MM.1S (cell line): Measurements from ENCODE around the gene PON2.
A peak's percentile ranks its signal among the peaks of the same experiment; 100 is the strongest.

Source experiments
- DNase-seq: peaks from one replicate; pipeline ENCODE4 v3.0.0-alpha.2; 2015
- H2AFZ ChIP-seq: fragments of 300-600 bp; sonication (generic); 2 replicates; pipeline ENCODE4 v1.6.0; 2016; ENCODE audit warnings: antibody characterized with exemption, low read length
- H3F3A ChIP-seq: fragments of 300-600 bp; sonication (generic); 2 replicates; pipeline ENCODE4 v1.6.1; 2016; ENCODE audit warnings: mild to moderate bottlenecking, antibody characterized with exemption, low read length, moderate library complexity, mixed read lengths; ENCODE audit not compliant: insufficient read depth
- H3K27ac ChIP-seq: fragments of 300-600 bp; sonication (generic); 2 replicates; pipeline ENCODE4 v1.5.1; 2016; ENCODE audit warnings: mild to moderate bottlenecking, low read length
- H3K27me3 ChIP-seq: fragments of 300-600 bp; sonication (generic); replicated peaks from 2 replicates; pipeline ENCODE4 v1.6.0; 2016; ENCODE audit warnings: low read length; ENCODE audit not compliant: insufficient read depth
- H3K36me3 ChIP-seq: fragments of 300-600 bp; sonication (generic); replicated peaks from 2 replicates; pipeline ENCODE4 v1.6.1; 2016; ENCODE audit warnings: mild to moderate bottlenecking, low read length, mixed read lengths; ENCODE audit not compliant: insufficient read depth
- H3K4me1 ChIP-seq: fragments of 300-600 bp; sonication (generic); 2 replicates; pipeline ENCODE4 v1.6.1; 2016; ENCODE audit warnings: low read length, mixed read lengths
- H3K4me2 ChIP-seq: fragments of 300-600 bp; sonication (generic); 2 replicates; pipeline ENCODE4 v1.6.0; 2016; ENCODE audit warnings: low read depth, low read length
- H3K4me3 ChIP-seq: fragments of 300-600 bp; sonication (generic); 2 replicates; pipeline ENCODE4 v1.5.1; 2016; ENCODE audit warnings: low read length, mixed read lengths
- H3K79me2 ChIP-seq: fragments of 300-600 bp; sonication (generic); 2 replicates; pipeline ENCODE4 v1.6.1; 2016; ENCODE audit warnings: mixed run types, low read length, mixed read lengths
- H3K9ac ChIP-seq: fragments of 300-600 bp; sonication (generic); 2 replicates; pipeline ENCODE4 v1.6.1; 2016; ENCODE audit warnings: low read length, mixed read lengths
- H3K9me2 ChIP-seq: fragments of 300-600 bp; sonication (generic); replicated peaks from 2 replicates; pipeline ENCODE4 v1.6.1; 2016; ENCODE audit warnings: mild to moderate bottlenecking, low read length, mixed read lengths; ENCODE audit not compliant: insufficient read depth
- H3K9me3 ChIP-seq: fragments of 300-600 bp; sonication (generic); replicated peaks from 2 replicates; pipeline ENCODE4 v1.6.1; 2016; ENCODE audit warnings: mild to moderate bottlenecking, low read length, mixed read lengths; ENCODE audit not compliant: insufficient read depth
- H4K20me1 ChIP-seq: fragments of 300-600 bp; sonication (generic); 2 replicates; pipeline ENCODE4 v1.6.1; 2016; ENCODE audit warnings: mild to moderate bottlenecking, low read length, moderate library complexity, mixed read lengths; ENCODE audit not compliant: insufficient read depth
- EZH2 ChIP-seq: fragments of 300-600 bp; sonication (generic); optimal IDR thresholded peaks from 2 replicates; pipeline ENCODE3; 2017; ENCODE audit warnings: low read depth, mild to moderate bottlenecking, antibody characterized with exemption, low read length, mixed read lengths
- EZH2phosphoT487 ChIP-seq: fragments of 300-600 bp; sonication (generic); IDR thresholded peaks from 2 replicates; pipeline ENCODE4 v1.6.1; 2018; ENCODE audit warnings: antibody characterized with exemption, low read length
- TF ChIP-seq, protein P1 (sequence below): fragments of 300-600 bp; sonication (generic); IDR thresholded peaks from 2 replicates; pipeline ENCODE4 v1.5.1; 2016; ENCODE audit warnings: antibody characterized with exemption, low read length, mixed read lengths

The PON2 gene

GRCh38 chr7:95471071-95471470, 36.2 kb upstream of the PON2 start:
- H3K27me3 ChIP-seq = no peaks in the 10 kb centered on the region
- no peaks in the 10 kb centered on the region for H3K9me3 ChIP-seq
- H3K9ac ChIP-seq = peak overlapping the region; percentile 6; the same call in 1 of the 2 replicates
- peaks cover 4% of the 10 kb centered on the region for H3F3A ChIP-seq
- peak overlapping the region; percentile 19; the same call in 1 of the 2 replicates for H3K4me3 ChIP-seq
- peak overlapping the region; percentile 47 for H2AFZ ChIP-seq
- H3K9me2 ChIP-seq = no peaks in the 10 kb centered on the region
- no peaks in the 10 kb centered on the region for H4K20me1 ChIP-seq
- H3K36me3 ChIP-seq = no peaks in the 10 kb centered on the region
- no peak for DNase-seq
- H3K27ac ChIP-seq = peak overlapping the region; percentile 39; the same call in 1 of the 2 replicates
- H3K4me1 ChIP-seq = peaks cover 18% of the 10 kb centered on the region
- TF ChIP-seq EZH2 = no peak
- TF ChIP-seq, protein P1, sequence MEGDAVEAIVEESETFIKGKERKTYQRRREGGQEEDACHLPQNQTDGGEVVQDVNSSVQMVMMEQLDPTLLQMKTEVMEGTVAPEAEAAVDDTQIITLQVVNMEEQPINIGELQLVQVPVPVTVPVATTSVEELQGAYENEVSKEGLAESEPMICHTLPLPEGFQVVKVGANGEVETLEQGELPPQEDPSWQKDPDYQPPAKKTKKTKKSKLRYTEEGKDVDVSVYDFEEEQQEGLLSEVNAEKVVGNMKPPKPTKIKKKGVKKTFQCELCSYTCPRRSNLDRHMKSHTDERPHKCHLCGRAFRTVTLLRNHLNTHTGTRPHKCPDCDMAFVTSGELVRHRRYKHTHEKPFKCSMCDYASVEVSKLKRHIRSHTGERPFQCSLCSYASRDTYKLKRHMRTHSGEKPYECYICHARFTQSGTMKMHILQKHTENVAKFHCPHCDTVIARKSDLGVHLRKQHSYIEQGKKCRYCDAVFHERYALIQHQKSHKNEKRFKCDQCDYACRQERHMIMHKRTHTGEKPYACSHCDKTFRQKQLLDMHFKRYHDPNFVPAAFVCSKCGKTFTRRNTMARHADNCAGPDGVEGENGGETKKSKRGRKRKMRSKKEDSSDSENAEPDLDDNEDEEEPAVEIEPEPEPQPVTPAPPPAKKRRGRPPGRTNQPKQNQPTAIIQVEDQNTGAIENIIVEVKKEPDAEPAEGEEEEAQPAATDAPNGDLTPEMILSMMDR = no peak
- TF ChIP-seq EZH2phosphoT487 = no peak
- H3K79me2 ChIP-seq = no peaks in the 10 kb centered on the region
- peak overlapping the region; percentile 57 for H3K4me2 ChIP-seq

DNA sequence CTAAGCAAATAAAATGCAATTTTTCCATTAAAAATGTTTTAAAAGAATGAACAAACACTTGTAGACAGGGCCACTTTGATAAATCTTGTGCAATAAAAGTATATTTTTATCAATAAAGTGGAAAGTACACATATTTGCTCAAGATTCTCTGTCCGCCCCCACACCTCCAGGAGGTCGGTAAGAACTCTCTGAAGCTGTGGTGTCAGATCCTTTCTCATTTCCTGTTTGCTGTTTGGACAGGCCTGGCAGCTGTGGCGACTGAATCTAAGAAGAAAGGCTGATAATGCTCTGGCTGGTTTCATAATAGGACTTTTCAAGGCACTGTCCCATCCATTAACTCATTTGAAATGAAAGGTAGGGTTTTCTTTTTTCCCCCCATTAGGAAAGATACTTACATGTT, 35.6 kb upstream of the PON2 start:
- Histone ChIP-seq H3K79me2 (no peaks in the 10 kb centered on the region), H3K27me3 (no peaks in the 10 kb centered on the region), H3K36me3 (no peaks in the 10 kb centered on the region), H2AFZ (peak overlapping the region; percentile 47; the same call in 1 of the 2 replicates), H3K4me3 (peak overlapping the region; percentile 19; the same call in 1 of the 2 replicates), H3K9me3 (no peaks in the 10 kb centered on the region), H3K9ac (peak overlapping the region; percentile 6; the same call in 1 of the 2 replicates), H4K20me1 (no peaks in the 10 kb centered on the region), H3F3A (peaks cover 4% of the 10 kb centered on the region), H3K9me2 (no peaks in the 10 kb centered on the region), H3K27ac (peak overlapping the region; percentile 39; the same call in 1 of the 2 replicates), H3K4me2 (peak overlapping the region; percentile 57), H3K4me1 (peaks cover 18% of the 10 kb centered on the region)
- TF ChIP-seq EZH2 (no peak), EZH2phosphoT487 (no peak)
- TF ChIP-seq, protein P1 = no peak
- DNase-seq = peak; percentile 88

DNA sequence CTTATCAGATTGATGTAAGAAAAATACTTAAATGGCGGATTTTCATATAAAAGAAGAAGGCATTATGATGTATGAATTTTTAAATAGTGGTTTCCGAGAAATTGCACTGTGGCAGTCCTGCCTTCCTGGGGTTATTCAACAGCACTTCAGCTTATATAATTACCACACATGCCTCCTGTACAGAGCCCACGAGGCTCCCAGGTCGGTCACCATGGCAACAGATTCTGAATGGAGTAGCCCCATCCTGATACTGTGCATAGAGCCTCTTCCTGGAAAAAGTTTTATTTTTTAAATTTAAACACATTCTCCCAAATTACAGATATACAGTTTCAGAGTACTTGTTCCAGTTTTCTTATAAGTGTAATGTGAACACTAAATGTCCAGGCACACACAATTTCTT, 35.0 kb upstream of the PON2 start:
- no peak for DNase-seq
- TF ChIP-seq, protein P1 = no peak
- TF ChIP-seq EZH2 = no peak
- TF ChIP-seq EZH2phosphoT487 = no peak
- no peaks in the 10 kb centered on the region for H3K79me2 ChIP-seq
- H3K9me2 ChIP-seq = no peaks in the 10 kb centered on the region
- no peak overlapping the region for H3K4me3 ChIP-seq
- H3K36me3 ChIP-seq = no peaks in the 10 kb centered on the region
- no peaks in the 10 kb centered on the region for H4K20me1 ChIP-seq
- H2AFZ ChIP-seq = no peak overlapping the region
- H3K27me3 ChIP-seq = no peaks in the 10 kb centered on the region
- H3K9me3 ChIP-seq = no peaks in the 10 kb centered on the region
- peak overlapping the region; percentile 39; the same call in 1 of the 2 replicates for H3K27ac ChIP-seq
- peaks cover 4% of the 10 kb centered on the region for H3F3A ChIP-seq
- no peak overlapping the region for H3K9ac ChIP-seq
- H3K4me1 ChIP-seq = peaks cover 18% of the 10 kb centered on the region
- peak overlapping the region; percentile 57; the same call in 1 of the 2 replicates for H3K4me2 ChIP-seq
